Esophagus muscularis mucosa (tissue), 3 donors: ENCODE results near the gene RBM19.
"Not testable (repeated sequence)": the region's sequence is repeated elsewhere in the genome, so short reads cannot be mapped to it uniquely, and the experiment has no call there.

Source experiments
- CTCF ChIP-seq, 3 experiments: fragments of 200-600 bp in 2 of 3; fragments of 450-650 bp in 1 of 3; sonication (generic) in 2 of 3; IDR thresholded peaks; one replicate each; pipeline ENCODE4 v1.5.1; 2017 to 2019; ENCODE audit warnings: antibody characterized with exemption in 3 of 3, mild to moderate bottlenecking in 2 of 3, moderate library complexity in 1 of 3
- POLR2A ChIP-seq: fragments of 450-650 bp; IDR thresholded peaks from one replicate; pipeline ENCODE4 v1.6.1; 2017; ENCODE audit warnings: antibody characterized with exemption, moderate library complexity, mild to moderate bottlenecking, low read depth

- TF ChIP-seq POLR2A; CTCF (IDR thresholded peaks at IDR 0.05): not testable (repeated sequence)
Observed at GRCh38 chr12:113809462-113810220, 156.5 kb downstream of the RBM19 start.
